OCI-LY1 (cell line): ENCODE measurements around the gene PEX12.

Source experiments
- H2AFZ ChIP-seq: fragments of 200-600 bp; sonication (generic), shearing (Covaris generic); 2 replicates; pipeline ENCODE4 v1.6.0; 2014; ENCODE audit warnings: antibody characterized with exemption, mild to moderate bottlenecking, low read length
- H3F3A ChIP-seq: fragments of 200-600 bp; sonication (generic), shearing (Covaris generic); 2 replicates; pipeline ENCODE4 v1.6.0; 2014; ENCODE audit warnings: mild to moderate bottlenecking, antibody characterized with exemption, low read length, moderate library complexity; ENCODE audit not compliant: insufficient read depth
- H3K27ac ChIP-seq: fragments of 200-600 bp; sonication (generic); 2 replicates; pipeline ENCODE4 v1.5.1; 2014; ENCODE audit warnings: low read length, mixed run types, mild to moderate bottlenecking, low read depth; ENCODE audit not compliant: poor library complexity, severe bottlenecking
- H3K27me3 ChIP-seq: fragments of 200-600 bp; sonication (generic); 2 replicates; pipeline ENCODE4 v1.6.0; 2014; ENCODE audit warnings: antibody characterized with exemption, mild to moderate bottlenecking, low read length, moderate library complexity; ENCODE audit not compliant: insufficient read depth
- H3K36me3 ChIP-seq: fragments of 200-600 bp; sonication (generic); 2 replicates; pipeline ENCODE4 v1.6.1; 2014; ENCODE audit warnings: mild to moderate bottlenecking, antibody characterized with exemption, low read length, moderate library complexity, mixed read lengths; ENCODE audit not compliant: insufficient read depth
- H3K4me1 ChIP-seq: fragments of 200-600 bp; sonication (generic); 2 replicates; pipeline ENCODE4 v1.5.1; 2014; ENCODE audit warnings: mild to moderate bottlenecking, low read length, moderate library complexity; ENCODE audit not compliant: insufficient read depth, severe bottlenecking
- H3K4me2 ChIP-seq: fragments of 200-600 bp; sonication (generic), shearing (Covaris generic); 2 replicates; pipeline ENCODE4 v1.6.1; 2014; ENCODE audit warnings: low read length
- H3K4me3 ChIP-seq: fragments of 200-600 bp; sonication (generic); 2 replicates; pipeline ENCODE4 v1.5.1; 2014; ENCODE audit warnings: low read length, low read depth, mild to moderate bottlenecking, mixed read lengths; ENCODE audit not compliant: poor library complexity, severe bottlenecking
- H3K79me2 ChIP-seq: fragments of 200-600 bp; shearing (Covaris generic); 2 replicates; pipeline ENCODE4 v1.6.1; 2016; ENCODE audit warnings: mixed run types, low read length, mixed read lengths; ENCODE audit not compliant: insufficient read depth
- H3K9ac ChIP-seq: fragments of 200-600 bp; sonication (generic), shearing (Covaris generic); 2 replicates; pipeline ENCODE4 v1.6.1; 2014; ENCODE audit warnings: mild to moderate bottlenecking, low read length, mixed read lengths
- H3K9me2 ChIP-seq: fragments of 200-600 bp; sonication (generic), shearing (Covaris generic); 2 replicates; pipeline ENCODE4 v1.6.1; 2014; ENCODE audit warnings: low read depth, mild to moderate bottlenecking, low read length, mixed read lengths
- H3K9me3 ChIP-seq: fragments of 200-600 bp; shearing (Covaris generic); 2 replicates; pipeline ENCODE4 v1.6.1; 2014; ENCODE audit warnings: low read length, mixed read lengths
- H4K20me1 ChIP-seq: fragments of 200-600 bp; sonication (generic), shearing (Covaris generic); 2 replicates; pipeline ENCODE4 v1.6.0; 2016; ENCODE audit warnings: mild to moderate bottlenecking, low read length; ENCODE audit not compliant: insufficient read depth
- EZH2 ChIP-seq: fragments of 200-600 bp; sonication (generic), shearing (Covaris generic); IDR thresholded peaks from 2 replicates; pipeline ENCODE4 v1.8.0; 2017; ENCODE audit warnings: borderline replicate concordance, mixed run types, mild to moderate bottlenecking, antibody characterized with exemption, low read length, moderate library complexity, mixed read lengths
- TF ChIP-seq, protein P1 (sequence below): fragments of 200-600 bp; sonication (generic), shearing (Covaris generic); IDR thresholded peaks from 2 replicates; pipeline ENCODE4 v1.5.1; 2017; ENCODE audit warnings: mild to moderate bottlenecking, antibody characterized with exemption, low read length, moderate library complexity, mixed read lengths

Gene PEX12

DNA sequence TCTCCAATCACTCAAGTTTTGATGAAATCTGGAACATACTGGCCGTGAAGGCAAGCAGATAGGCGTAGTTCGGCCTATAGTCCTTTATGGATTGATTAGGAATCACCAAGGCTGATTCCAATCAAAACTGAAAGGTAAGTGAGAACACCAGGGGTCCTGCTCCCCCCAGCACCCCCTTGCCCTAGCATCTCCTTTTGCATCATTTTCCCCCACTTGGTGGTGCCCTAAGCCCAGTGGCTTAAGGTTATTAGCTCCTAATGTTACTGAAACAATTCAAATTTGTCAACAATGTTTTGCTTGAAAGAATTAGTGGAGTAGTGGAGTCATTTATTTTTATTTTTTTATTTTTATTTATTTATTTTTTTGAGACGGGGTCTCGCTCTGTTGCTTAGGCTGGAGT, 22.7 kb downstream of the PEX12 start:
- no peaks in the 10 kb centered on the region for H3F3A ChIP-seq
- no peaks in the 10 kb centered on the region for H3K79me2 ChIP-seq
- H3K4me3 ChIP-seq: no peak overlapping the region
- TF ChIP-seq, protein P1, sequence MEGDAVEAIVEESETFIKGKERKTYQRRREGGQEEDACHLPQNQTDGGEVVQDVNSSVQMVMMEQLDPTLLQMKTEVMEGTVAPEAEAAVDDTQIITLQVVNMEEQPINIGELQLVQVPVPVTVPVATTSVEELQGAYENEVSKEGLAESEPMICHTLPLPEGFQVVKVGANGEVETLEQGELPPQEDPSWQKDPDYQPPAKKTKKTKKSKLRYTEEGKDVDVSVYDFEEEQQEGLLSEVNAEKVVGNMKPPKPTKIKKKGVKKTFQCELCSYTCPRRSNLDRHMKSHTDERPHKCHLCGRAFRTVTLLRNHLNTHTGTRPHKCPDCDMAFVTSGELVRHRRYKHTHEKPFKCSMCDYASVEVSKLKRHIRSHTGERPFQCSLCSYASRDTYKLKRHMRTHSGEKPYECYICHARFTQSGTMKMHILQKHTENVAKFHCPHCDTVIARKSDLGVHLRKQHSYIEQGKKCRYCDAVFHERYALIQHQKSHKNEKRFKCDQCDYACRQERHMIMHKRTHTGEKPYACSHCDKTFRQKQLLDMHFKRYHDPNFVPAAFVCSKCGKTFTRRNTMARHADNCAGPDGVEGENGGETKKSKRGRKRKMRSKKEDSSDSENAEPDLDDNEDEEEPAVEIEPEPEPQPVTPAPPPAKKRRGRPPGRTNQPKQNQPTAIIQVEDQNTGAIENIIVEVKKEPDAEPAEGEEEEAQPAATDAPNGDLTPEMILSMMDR: peak; percentile 36; the same call in 1 of the 2 replicates
- no peak for TF ChIP-seq EZH2
- H3K27me3 ChIP-seq: 0 out of 2 replicates have a peak, but pooled peaks cover 3% of the 10 kb centered on the region
- H3K4me2 ChIP-seq: no peak overlapping the region
- no peaks in the 10 kb centered on the region for H3K4me1 ChIP-seq
- no peaks in the 10 kb centered on the region for H4K20me1 ChIP-seq
- no peaks in the 10 kb centered on the region for H3K9me3 ChIP-seq
- no peaks in the 10 kb centered on the region for H3K9me2 ChIP-seq
- H3K27ac ChIP-seq: no peak overlapping the region
- no peak overlapping the region for H3K9ac ChIP-seq
- H3K36me3 ChIP-seq: no peaks in the 10 kb centered on the region
- no peak overlapping the region for H2AFZ ChIP-seq

DNA sequence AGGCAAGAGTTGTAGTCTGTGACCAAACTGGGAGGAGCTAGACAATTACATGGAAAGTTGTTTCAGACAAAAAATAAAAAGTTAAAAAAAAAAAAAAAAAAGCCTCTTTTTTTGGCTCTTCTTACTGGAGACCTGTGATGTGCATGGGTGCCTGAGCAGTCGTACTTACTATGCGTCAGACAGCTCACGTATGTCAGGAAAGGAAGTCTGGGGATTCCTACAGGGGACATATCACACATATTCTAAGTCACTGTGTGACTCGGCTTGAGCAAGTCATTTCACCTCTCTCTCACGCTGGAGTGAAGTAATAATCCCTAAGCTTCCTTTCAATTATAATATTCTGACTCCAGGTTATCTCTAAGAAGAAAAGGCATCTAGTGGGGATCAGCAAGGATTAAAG, 23.7 kb downstream of the PEX12 start:
- Histone ChIP-seq H3F3A (no peaks in the 10 kb centered on the region), H3K4me1 (no peaks in the 10 kb centered on the region)

DNA sequence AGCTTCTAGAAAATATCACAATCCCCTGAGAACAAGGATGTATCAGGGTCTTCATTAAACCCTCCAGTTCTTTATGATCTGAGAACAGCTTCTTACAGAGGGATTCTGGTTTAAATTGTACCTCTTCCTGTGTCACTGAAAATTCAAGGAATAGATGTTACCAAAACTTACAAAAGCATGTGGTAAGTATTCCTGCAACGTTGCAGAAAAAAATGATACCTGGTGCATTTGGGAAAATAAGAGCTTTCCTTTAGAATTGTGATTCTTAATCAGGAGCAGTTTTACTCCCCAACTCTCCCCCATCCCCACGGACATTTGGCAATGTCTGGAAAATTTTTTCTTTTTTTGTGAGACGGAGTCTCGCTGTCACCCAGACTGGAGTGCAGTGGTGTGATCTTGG, 25.1 kb downstream of the PEX12 start:
- H3K79me2 ChIP-seq: no peaks in the 10 kb centered on the region
- H3K9me3 ChIP-seq: no peaks in the 10 kb centered on the region
- no peaks in the 10 kb centered on the region for H3K36me3 ChIP-seq
- H3K4me1 ChIP-seq: no peaks in the 10 kb centered on the region
- no peak overlapping the region for H3K4me3 ChIP-seq
- H3K27me3 ChIP-seq: peaks cover 3% of the 10 kb centered on the region; the same call in 1 of the 2 replicates
- H3K9me2 ChIP-seq: no peaks in the 10 kb centered on the region
- H3F3A ChIP-seq: no peaks in the 10 kb centered on the region
- no peak overlapping the region for H2AFZ ChIP-seq
- H3K27ac ChIP-seq: no peak overlapping the region
- no peaks in the 10 kb centered on the region for H4K20me1 ChIP-seq
- no peak overlapping the region for H3K4me2 ChIP-seq
- no peak overlapping the region for H3K9ac ChIP-seq
- no peak for TF ChIP-seq EZH2
- TF ChIP-seq, protein P1: no peak

More for the DNA sequence above, 23.7 kb downstream of the PEX12 start:
- Histone ChIP-seq H3K27ac (no peak overlapping the region), H2AFZ (no peak overlapping the region), H4K20me1 (no peaks in the 10 kb centered on the region), H3K9me3 (no peaks in the 10 kb centered on the region), H3K27me3 (0 out of 2 replicates have a peak, but pooled peaks cover 3% of the 10 kb centered on the region), H3K79me2 (no peaks in the 10 kb centered on the region), H3K9ac (no peak overlapping the region), H3K36me3 (no peaks in the 10 kb centered on the region), H3K4me2 (no peak overlapping the region), H3K4me3 (no peak overlapping the region), H3K9me2 (no peaks in the 10 kb centered on the region)
- TF ChIP-seq, protein P1: no peak
- TF ChIP-seq EZH2: no peak
